CD4-positive, alpha-beta T cell (primary cell): ENCODE data around the gene STX16. TPM values are rescaled to one million over a fixed set of nuclear protein-coding genes. Genes with fewer than 3 reads are reported as not detected.

ENCODE experiments used
- ATAC-seq: fragments of 200-7000 bp; cut with Tn5 transposase; one replicate; pipeline ENCODE4 v1.10.0; 2022; ENCODE audit warnings: mild to moderate bottlenecking; ENCODE audit not compliant: poor library complexity
- CTCF ChIA-PET: fragments of 350-600 bp; sonication (Branson Sonifier 250); formaldehyde crosslinking; loops from one replicate; lab custom pipeline; 2021; ENCODE audit warnings: antibody characterized with exemption, inconsistent platforms; lab: Charles Lee
- POLR2A ChIA-PET: fragments of 350-600 bp; sonication (Branson Sonifier 250); formaldehyde crosslinking; loops from one replicate; lab custom pipeline; 2021; ENCODE audit warnings: antibody characterized with exemption, inconsistent platforms; lab: Charles Lee
- DNase-seq, 14 experiments: peaks; one replicate each; pipeline ENCODE4 v3.0.0-alpha.2; 2013 to 2020; ENCODE audit warnings: mixed read lengths in 2 of 14
- H3K27ac ChIP-seq, 2 donors: one replicate each; pipeline versions ENCODE4 v1.5.1 to v1.7.0; 2013; ENCODE audit warnings: low read length in 2 of 2, low read depth in 1 of 2, mild to moderate bottlenecking in 1 of 2
- H3K27me3 ChIP-seq, 2 experiments: 1 replicate in 1 of 2; 2 replicates in 1 of 2; pipeline versions ENCODE4 v1.6.1 to v1.7.0; 2013; ENCODE audit warnings: low read length in 2 of 2, control low read depth in 1 of 2, mild to moderate bottlenecking in 1 of 2, moderate library complexity in 1 of 2; ENCODE audit not compliant: insufficient read depth in 2 of 2, control insufficient read depth in 1 of 2
- H3K36me3 ChIP-seq: one replicate; pipeline ENCODE4 v1.6.1; 2013; ENCODE audit warnings: low read length, control low read depth; ENCODE audit not compliant: insufficient read depth
- H3K4me1 ChIP-seq: one replicate; pipeline ENCODE4 v1.6.1; 2013; ENCODE audit warnings: low read length, control low read depth; ENCODE audit not compliant: insufficient read depth
- H3K4me3 ChIP-seq: one replicate; pipeline ENCODE4 v1.5.1; 2013; ENCODE audit warnings: mild to moderate bottlenecking, low read length, moderate library complexity
- H3K9me3 ChIP-seq, 2 experiments: 1 replicate in 1 of 2; 2 replicates in 1 of 2; pipeline versions ENCODE4 v1.6.1 to v1.7.0; 2013; ENCODE audit warnings: low read length in 2 of 2, mild to moderate bottlenecking in 2 of 2, control low read depth in 1 of 2, moderate library complexity in 1 of 2; ENCODE audit not compliant: control insufficient read depth in 1 of 2, insufficient read depth in 1 of 2
- H3K27ac Mint-ChIP-seq: one replicate; pipeline ENCODE4 v1.8.0; 2020; ENCODE audit warnings: mixed read lengths
- H3K27me3 Mint-ChIP-seq: one replicate; pipeline ENCODE4 v1.8.0; 2021; ENCODE audit warnings: mixed read lengths
- H3K36me3 Mint-ChIP-seq: one replicate; pipeline ENCODE4 v1.8.0; 2021; ENCODE audit warnings: low read depth, mixed read lengths
- H3K4me1 Mint-ChIP-seq: one replicate; pipeline ENCODE4 v1.8.0; 2021; ENCODE audit warnings: low read depth, mixed read lengths
- H3K4me3 Mint-ChIP-seq: one replicate; pipeline ENCODE4 v1.8.0; 2020; ENCODE audit warnings: mild to moderate bottlenecking, mixed read lengths
- H3K9me3 Mint-ChIP-seq: one replicate; pipeline ENCODE4 v1.8.0; 2020; ENCODE audit warnings: mixed read lengths
- CTCF ChIP-seq: fragments of 200-600 bp; IDR thresholded peaks from one replicate; pipeline ENCODE4 v1.8.0; 2022; ENCODE audit warnings: antibody characterized with exemption, mild to moderate bottlenecking
- intact Hi-C, 2 experiments: fragments of 100-400 bp; cut with DNase I in 1 of 2; cut with micrococcal nuclease in 1 of 2; formaldehyde crosslinking; loops; one replicate each; pipeline versions ENCODE4 v1.15.1 to v1.9.0; 2023 to 2025; cut with DNase I, micrococcal nuclease
- total RNA-seq, 174 experiments: library from RNA in 2 of 174; stranded (reverse) in 2 of 174; gene quantifications; one replicate each; pipeline ENCODE4 v1.2.3 and lab custom pipeline; 2021 to 2026

Gene STX16
- total RNA-seq, 2 experiments from 2014 or later = 179 to 181 TPM

- CTCF ChIA-PET = no interaction called here
- Mint-ChIP-seq H3K4me3 (no peak overlapping the region), H3K27me3 (no peaks in the 10 kb centered on the region), H3K36me3 (no peaks in the 10 kb centered on the region), H3K9me3 (no peaks in the 10 kb centered on the region), H3K27ac (no peak overlapping the region), H3K4me1 (peaks cover 20% of the 10 kb centered on the region)
- intact Hi-C loops = no loop called here
- Histone ChIP-seq H3K27ac (no peak overlapping the region), H3K36me3 (no peaks in the 10 kb centered on the region), H3K27me3 (no peaks in the 10 kb centered on the region), H3K4me3 (no peak overlapping the region), H3K9me3 (no peaks in the 10 kb centered on the region), H3K4me1 (peaks cover 38% of the 10 kb centered on the region)
- POLR2A ChIA-PET = interaction anchor here (1.3 kb wide), 2 partner anchors 17 to 19 kb away, joined by 7 to 18 read pairs; partner anchors contain the start of gene STX16
- ATAC-seq (no peak), DNase-seq (no peak)
- no peak for TF ChIP-seq CTCF
Observed at GRCh38 chr20:58633161-58634053, 17.7 kb upstream of the STX16 start.

- Histone ChIP-seq H3K4me1 (peaks cover 31% of the 10 kb centered on the region), H3K36me3 (no peaks in the 10 kb centered on the region), H3K27ac (no peak overlapping the region), H3K4me3 (no peak overlapping the region), H3K9me3 (no peaks in the 10 kb centered on the region), H3K27me3 (no peaks in the 10 kb centered on the region)
- Mint-ChIP-seq H3K4me3 (no peak overlapping the region), H3K36me3 (no peaks in the 10 kb centered on the region), H3K9me3 (no peaks in the 10 kb centered on the region), H3K27me3 (no peaks in the 10 kb centered on the region), H3K27ac (peak overlapping the region; percentile 60), H3K4me1 (peaks cover 20% of the 10 kb centered on the region)
- intact Hi-C loops = no loop called here
- TF ChIP-seq CTCF = no peak
- ChIA-PET CTCF (no interaction called here), POLR2A (interaction anchor here (1.3 kb wide), 2 partner anchors 17 to 18 kb away, joined by 7 to 18 read pairs; partner anchors contain the start of gene STX16)
- ATAC-seq (no peak), DNase-seq (no peak)
Observed at GRCh38 chr20:58634059-58634458, 17.0 kb upstream of the STX16 start.

DNA sequence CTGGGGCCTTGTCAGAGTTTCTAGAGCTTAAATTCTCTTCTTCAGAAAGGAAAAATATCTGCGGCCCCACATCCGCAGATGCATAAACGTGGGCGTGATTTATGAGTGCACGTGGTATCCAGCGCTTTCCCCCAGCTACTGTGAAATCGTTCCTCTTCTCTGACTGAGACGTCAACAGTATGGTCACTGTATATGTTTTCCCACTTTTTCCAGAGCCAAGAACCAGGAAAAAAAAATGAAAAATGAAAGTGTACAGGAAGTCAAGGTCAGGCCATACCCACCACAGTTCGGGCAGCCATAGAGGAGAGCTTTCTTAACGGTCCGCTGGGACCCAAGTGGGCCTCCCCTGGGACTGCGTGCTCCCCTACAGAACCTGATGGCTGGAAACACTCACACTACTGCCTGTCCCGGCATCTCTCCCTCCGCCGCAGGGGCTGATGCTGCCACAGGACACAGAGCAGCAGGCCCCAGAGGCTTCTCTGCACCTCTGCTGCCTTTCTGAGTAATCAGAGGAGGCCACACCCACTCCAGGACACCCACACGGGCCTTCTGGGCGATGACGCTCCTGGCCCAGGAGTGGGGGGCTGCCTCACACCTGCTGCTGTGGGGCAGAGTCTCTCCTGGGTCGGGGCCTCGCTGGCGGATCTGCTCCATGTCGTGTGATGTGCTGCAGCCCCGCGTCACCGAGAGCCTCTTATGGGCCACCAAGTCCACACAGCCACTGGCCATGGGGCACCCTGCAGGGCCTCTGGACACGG, 16.4 kb upstream of the STX16 start:
- H3K4me1 Mint-ChIP-seq = peaks cover 20% of the 10 kb centered on the region
- Histone ChIP-seq H3K9me3 (no peaks in the 10 kb centered on the region), H3K27me3 (no peaks in the 10 kb centered on the region), H3K27ac (no peak overlapping the region), H3K4me3 (no peak overlapping the region), H3K36me3 (no peaks in the 10 kb centered on the region), H3K4me1 (peaks cover 28% of the 10 kb centered on the region)
- H3K9me3 Mint-ChIP-seq = no peaks in the 10 kb centered on the region
- peaks cover 4% of the 10 kb centered on the region for H3K27me3 Mint-ChIP-seq
- ATAC-seq = peak; percentile 82
- POLR2A ChIA-PET = interaction anchor here (1.3 kb wide), 2 partner anchors 16 to 18 kb away, joined by 7 to 18 read pairs; partner anchors contain the start of gene STX16
- no peak for TF ChIP-seq CTCF
- intact Hi-C loops = no loop called here
- peak overlapping the region; percentile 60 for H3K27ac Mint-ChIP-seq
- DNase-seq = peak in 7 of 14 experiments; percentile 7 to 56 (median 13)
- CTCF ChIA-PET = interaction anchor here (0.6 kb wide), 1 partner anchor 297 kb away, joined by 3 read pairs; no protein-coding TSS in a partner anchor
- H3K36me3 Mint-ChIP-seq = no peaks in the 10 kb centered on the region
- peak overlapping the region; percentile 39 for H3K4me3 Mint-ChIP-seq
